Measurements from ENCODE around the gene ACSL1.

GRCh38 chr4:184851200-184851541, 25.4 kb upstream of the ACSL1 start:
- TF ChIP-seq POLR2AphosphoS5 (IDR thresholded peaks at IDR 0.05; ENCODE audit: low read depth, low read length) (no peak), TAF1 (IDR thresholded peaks at IDR 0.05; ENCODE audit: borderline replicate concordance, insufficient read depth, low read length) (no peak)
